K562 (cell line): ENCODE results near the gene RALGAPB. TPM values are rescaled to one million over a fixed set of nuclear protein-coding genes. Genes with fewer than 3 reads are reported as not detected.

Experiments used
- BCL6 ChIP-seq: fragments of 250-450 bp; sonication (Bioruptor Pico); IDR thresholded peaks from 2 replicates; pipeline ENCODE4 v1.4.0; 2020
- BDP1 ChIP-seq: IDR thresholded peaks from 3 replicates; pipeline ENCODE4 v1.6.1; 2011; ENCODE audit not compliant: insufficient read length, insufficient read depth
- DNMT1 ChIP-seq: fragments of 450-650 bp; IDR thresholded peaks from 2 replicates; pipeline ENCODE4 v1.6.1; 2016; ENCODE audit warnings: antibody characterized with exemption, mild to moderate bottlenecking
- ERF ChIP-seq: fragments of 450-650 bp; formaldehyde crosslinking; IDR thresholded peaks from 2 replicates; pipeline ENCODE4 v1.4.0; 2020; ENCODE audit warnings: mild to moderate bottlenecking, mixed read lengths
- ESRRB ChIP-seq: fragments of 250-450 bp; sonication (Bioruptor Pico); IDR thresholded peaks from 2 replicates; pipeline ENCODE4 v1.5.0; 2020; ENCODE audit warnings: mild to moderate bottlenecking, moderate library complexity, borderline replicate concordance
- KHSRP ChIP-seq: fragments of 450-650 bp; IDR thresholded peaks from 2 replicates; pipeline ENCODE4 v1.6.1; 2017
- PRPF4 ChIP-seq: fragments of 200-400 bp; formaldehyde crosslinking; IDR thresholded peaks from one replicate; pipeline ENCODE4 v1.6.1; 2017; ENCODE audit warnings: low read length, low read depth, mild to moderate bottlenecking; ENCODE audit not compliant: insufficient read depth, poor library complexity, severe bottlenecking
- SP2 ChIP-seq: IDR thresholded peaks from 2 replicates; pipeline ENCODE4 v1.6.1; 2011; ENCODE audit warnings: mild to moderate bottlenecking, low read depth, low read length, moderate library complexity; ENCODE audit not compliant: poor library complexity, severe bottlenecking; ENCODE audit errors: extremely low read depth
- U2AF2 ChIP-seq: fragments of 200-400 bp; formaldehyde crosslinking; optimal IDR thresholded peaks from 2 replicates; pipeline ENCODE3; 2017; ENCODE audit warnings: low read depth, mild to moderate bottlenecking, low read length
- ZKSCAN8 ChIP-seq: fragments of 200-800 bp; sonication (Bioruptor generic); IDR thresholded peaks from 2 replicates; pipeline ENCODE4 v1.6.1; 2016; ENCODE audit warnings: missing genetic modification characterization, missing compliant biosample characterization
- ZNF134 ChIP-seq: fragments of 250-450 bp; sonication (Bioruptor Pico); conservative IDR thresholded peaks from 2 replicates; pipeline ENCODE4 v1.4.0; 2020
- ZNF146 ChIP-seq: IDR thresholded peaks from one replicate; pipeline ENCODE4 v1.6.1; 2018; ENCODE audit warnings: missing compliant biosample characterization; ENCODE audit not compliant: unreplicated experiment
- ZNF354B ChIP-seq: fragments of 250-450 bp; sonication (Bioruptor Pico); IDR thresholded peaks from 2 replicates; pipeline ENCODE4 v1.4.0; 2020
- ZNF77 ChIP-seq: fragments of 250-450 bp; sonication (Bioruptor Pico); IDR thresholded peaks from 2 replicates; pipeline ENCODE4 v1.5.0; 2020
- polyA plus RNA-seq, 8 experiments: library from polyadenylated mRNA; depleted of rRNA in 4 of 8; stranded (reverse) in 5 of 8; unstranded in 3 of 8; fragments of >200 nt; fragmentation: Nextera tagmentation in 2 of 8; fragmentation: Illumina TruSeq in 1 of 8; extraction: Ambion mirVana in 2 of 8; extraction: Trizol in 1 of 8; gene quantifications; 2 replicates each; pipeline versions ENCODE4 v1.2.1 to v1.2.3, GENCODE V29; 2011 to 2014; ENCODE audit warnings: inconsistent platforms in 1 of 8, missing spikeins in 1 of 8
- total RNA-seq, 7 experiments: library from RNA; depleted of rRNA in 6 of 7; stranded (reverse); fragments of >200 nt in 6 of 7; fragmentation: Illumina TruSeq in 2 of 7; extraction: Trizol in 2 of 7; gene quantifications; 2 replicates each; pipeline versions ENCODE4 v1.2.1 to v1.2.3, GENCODE V29; 2011 to 2021; ENCODE audit warnings: low replicate concordance in 1 of 7
- TF ChIP-seq, protein P1 (sequence below), 2 experiments: fragments of 450-650 bp in 1 of 2; IDR thresholded peaks; 2 replicates each; pipeline ENCODE4 v1.6.1; 2011 to 2017; ENCODE audit warnings: low read depth in 2 of 2, antibody characterized with exemption in 1 of 2, borderline replicate concordance in 1 of 2, low read length in 1 of 2, mild to moderate bottlenecking in 1 of 2, mixed read lengths in 1 of 2; ENCODE audit not compliant: control insufficient read depth in 1 of 2
- TF ChIP-seq, protein P2 (sequence below): fragments of 250-450 bp; sonication (Bioruptor Pico); IDR thresholded peaks from 2 replicates; pipeline ENCODE4 v1.8.0; 2021; ENCODE audit warnings: moderate library complexity, mild to moderate bottlenecking, inconsistent platforms
- TF ChIP-seq, protein P3 (sequence below): fragments of 450-650 bp; IDR thresholded peaks from 2 replicates; pipeline ENCODE4 v1.6.1; 2017; ENCODE audit warnings: antibody characterized with exemption, mild to moderate bottlenecking
- TF ChIP-seq, protein P4 (sequence below): sonication (generic); formaldehyde crosslinking; IDR thresholded peaks from 2 replicates; pipeline ENCODE4 v1.8.0; 2023; ENCODE audit warnings: mild to moderate bottlenecking, missing genetic modification reagents

The RALGAPB gene
- total and polyA plus RNA-seq, 9 of the 15 experiments (the other 6 are each of a cell fraction or from before 2014, with no cell fraction given), result 4.3 to 25.6 (median 13.6) TPM

DNA sequence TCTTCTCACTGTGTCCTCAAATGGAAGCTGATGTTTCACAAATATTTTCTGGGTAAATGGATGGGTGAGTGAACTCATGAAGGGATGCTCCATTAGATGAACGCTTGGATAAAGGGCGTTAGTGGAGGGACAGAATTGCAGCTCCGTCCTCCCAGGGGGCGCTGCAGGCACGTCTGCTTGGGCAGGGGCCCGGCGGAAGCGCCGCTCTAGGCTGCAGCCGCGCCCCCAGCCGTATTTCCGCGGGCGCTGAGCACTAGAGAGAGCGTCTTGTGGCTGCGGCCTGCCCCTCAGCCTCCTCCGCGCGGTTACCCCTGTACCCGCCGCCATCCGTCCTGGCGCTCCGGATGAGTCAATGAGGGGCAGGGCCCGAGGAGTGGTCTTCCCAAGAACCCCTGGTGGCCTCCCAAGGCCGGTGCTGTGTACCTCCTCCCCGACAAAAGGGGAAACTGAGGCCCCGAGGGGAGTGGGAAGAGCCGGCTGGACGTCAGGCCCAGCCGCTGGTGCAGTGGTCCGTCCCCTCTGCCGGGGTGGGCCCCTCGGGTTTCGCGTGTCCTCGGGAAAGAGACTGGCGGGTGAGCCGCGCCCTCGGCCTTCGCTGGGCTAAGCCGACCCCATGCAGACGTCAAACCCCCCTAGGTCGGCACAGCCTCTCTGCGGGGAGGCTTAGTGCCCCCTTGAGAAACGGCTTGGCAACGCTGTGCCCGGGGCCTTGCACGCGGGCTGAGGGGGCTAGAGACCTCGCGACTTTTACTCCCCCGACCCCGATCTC is 26.0 kb upstream of the RALGAPB start (continued):
- TF ChIP-seq, protein P1, sequence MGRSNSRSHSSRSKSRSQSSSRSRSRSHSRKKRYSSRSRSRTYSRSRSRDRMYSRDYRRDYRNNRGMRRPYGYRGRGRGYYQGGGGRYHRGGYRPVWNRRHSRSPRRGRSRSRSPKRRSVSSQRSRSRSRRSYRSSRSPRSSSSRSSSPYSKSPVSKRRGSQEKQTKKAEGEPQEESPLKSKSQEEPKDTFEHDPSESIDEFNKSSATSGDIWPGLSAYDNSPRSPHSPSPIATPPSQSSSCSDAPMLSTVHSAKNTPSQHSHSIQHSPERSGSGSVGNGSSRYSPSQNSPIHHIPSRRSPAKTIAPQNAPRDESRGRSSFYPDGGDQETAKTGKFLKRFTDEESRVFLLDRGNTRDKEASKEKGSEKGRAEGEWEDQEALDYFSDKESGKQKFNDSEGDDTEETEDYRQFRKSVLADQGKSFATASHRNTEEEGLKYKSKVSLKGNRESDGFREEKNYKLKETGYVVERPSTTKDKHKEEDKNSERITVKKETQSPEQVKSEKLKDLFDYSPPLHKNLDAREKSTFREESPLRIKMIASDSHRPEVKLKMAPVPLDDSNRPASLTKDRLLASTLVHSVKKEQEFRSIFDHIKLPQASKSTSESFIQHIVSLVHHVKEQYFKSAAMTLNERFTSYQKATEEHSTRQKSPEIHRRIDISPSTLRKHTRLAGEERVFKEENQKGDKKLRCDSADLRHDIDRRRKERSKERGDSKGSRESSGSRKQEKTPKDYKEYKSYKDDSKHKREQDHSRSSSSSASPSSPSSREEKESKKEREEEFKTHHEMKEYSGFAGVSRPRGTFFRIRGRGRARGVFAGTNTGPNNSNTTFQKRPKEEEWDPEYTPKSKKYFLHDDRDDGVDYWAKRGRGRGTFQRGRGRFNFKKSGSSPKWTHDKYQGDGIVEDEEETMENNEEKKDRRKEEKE (IDR thresholded peaks at IDR 0.05; ENCODE audit: borderline replicate concordance in 1 of 2, control insufficient read depth in 1 of 2, low read depth in 2 of 2, low read length in 1 of 2), result peak in 1 of 2 experiments; percentile 90; a peak in 1 of 4 replicates
- TF ChIP-seq ZNF354B (CRISPR knock-in tag) (no peak), KHSRP (no peak), BCL6 (CRISPR knock-in tag) (no peak), ZNF77 (CRISPR knock-in tag) (no peak), ZKSCAN8 (no peak), SP2 (peak; percentile 99), ERF (no peak), ESRRB (CRISPR knock-in tag) (no peak), ZNF134 (CRISPR knock-in tag) (no peak), U2AF2 (no peak), PRPF4 (no peak), DNMT1 (no peak), BDP1 (no peak), ZNF146 (CRISPR knock-in tag) (no peak)
- TF ChIP-seq, protein P2, sequence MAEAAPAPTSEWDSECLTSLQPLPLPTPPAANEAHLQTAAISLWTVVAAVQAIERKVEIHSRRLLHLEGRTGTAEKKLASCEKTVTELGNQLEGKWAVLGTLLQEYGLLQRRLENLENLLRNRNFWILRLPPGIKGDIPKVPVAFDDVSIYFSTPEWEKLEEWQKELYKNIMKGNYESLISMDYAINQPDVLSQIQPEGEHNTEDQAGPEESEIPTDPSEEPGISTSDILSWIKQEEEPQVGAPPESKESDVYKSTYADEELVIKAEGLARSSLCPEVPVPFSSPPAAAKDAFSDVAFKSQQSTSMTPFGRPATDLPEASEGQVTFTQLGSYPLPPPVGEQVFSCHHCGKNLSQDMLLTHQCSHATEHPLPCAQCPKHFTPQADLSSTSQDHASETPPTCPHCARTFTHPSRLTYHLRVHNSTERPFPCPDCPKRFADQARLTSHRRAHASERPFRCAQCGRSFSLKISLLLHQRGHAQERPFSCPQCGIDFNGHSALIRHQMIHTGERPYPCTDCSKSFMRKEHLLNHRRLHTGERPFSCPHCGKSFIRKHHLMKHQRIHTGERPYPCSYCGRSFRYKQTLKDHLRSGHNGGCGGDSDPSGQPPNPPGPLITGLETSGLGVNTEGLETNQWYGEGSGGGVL, result no peak
- TF ChIP-seq, protein P3, sequence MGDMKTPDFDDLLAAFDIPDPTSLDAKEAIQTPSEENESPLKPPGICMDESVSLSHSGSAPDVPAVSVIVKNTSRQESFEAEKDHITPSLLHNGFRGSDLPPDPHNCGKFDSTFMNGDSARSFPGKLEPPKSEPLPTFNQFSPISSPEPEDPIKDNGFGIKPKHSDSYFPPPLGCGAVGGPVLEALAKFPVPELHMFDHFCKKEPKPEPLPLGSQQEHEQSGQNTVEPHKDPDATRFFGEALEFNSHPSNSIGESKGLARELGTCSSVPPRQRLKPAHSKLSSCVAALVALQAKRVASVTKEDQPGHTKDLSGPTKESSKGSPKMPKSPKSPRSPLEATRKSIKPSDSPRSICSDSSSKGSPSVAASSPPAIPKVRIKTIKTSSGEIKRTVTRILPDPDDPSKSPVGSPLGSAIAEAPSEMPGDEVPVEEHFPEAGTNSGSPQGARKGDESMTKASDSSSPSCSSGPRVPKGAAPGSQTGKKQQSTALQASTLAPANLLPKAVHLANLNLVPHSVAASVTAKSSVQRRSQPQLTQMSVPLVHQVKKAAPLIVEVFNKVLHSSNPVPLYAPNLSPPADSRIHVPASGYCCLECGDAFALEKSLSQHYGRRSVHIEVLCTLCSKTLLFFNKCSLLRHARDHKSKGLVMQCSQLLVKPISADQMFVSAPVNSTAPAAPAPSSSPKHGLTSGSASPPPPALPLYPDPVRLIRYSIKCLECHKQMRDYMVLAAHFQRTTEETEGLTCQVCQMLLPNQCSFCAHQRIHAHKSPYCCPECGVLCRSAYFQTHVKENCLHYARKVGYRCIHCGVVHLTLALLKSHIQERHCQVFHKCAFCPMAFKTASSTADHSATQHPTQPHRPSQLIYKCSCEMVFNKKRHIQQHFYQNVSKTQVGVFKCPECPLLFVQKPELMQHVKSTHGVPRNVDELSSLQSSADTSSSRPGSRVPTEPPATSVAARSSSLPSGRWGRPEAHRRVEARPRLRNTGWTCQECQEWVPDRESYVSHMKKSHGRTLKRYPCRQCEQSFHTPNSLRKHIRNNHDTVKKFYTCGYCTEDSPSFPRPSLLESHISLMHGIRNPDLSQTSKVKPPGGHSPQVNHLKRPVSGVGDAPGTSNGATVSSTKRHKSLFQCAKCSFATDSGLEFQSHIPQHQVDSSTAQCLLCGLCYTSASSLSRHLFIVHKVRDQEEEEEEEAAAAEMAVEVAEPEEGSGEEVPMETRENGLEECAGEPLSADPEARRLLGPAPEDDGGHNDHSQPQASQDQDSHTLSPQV, result peak; percentile 56
- TF ChIP-seq, protein P4, sequence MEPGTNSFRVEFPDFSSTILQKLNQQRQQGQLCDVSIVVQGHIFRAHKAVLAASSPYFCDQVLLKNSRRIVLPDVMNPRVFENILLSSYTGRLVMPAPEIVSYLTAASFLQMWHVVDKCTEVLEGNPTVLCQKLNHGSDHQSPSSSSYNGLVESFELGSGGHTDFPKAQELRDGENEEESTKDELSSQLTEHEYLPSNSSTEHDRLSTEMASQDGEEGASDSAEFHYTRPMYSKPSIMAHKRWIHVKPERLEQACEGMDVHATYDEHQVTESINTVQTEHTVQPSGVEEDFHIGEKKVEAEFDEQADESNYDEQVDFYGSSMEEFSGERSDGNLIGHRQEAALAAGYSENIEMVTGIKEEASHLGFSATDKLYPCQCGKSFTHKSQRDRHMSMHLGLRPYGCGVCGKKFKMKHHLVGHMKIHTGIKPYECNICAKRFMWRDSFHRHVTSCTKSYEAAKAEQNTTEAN, result no peak
